Measurements from ENCODE around the gene RRH. TPM values are rescaled to one million over a fixed set of nuclear protein-coding genes. Genes with fewer than 3 reads are reported as not detected.
A peak's percentile ranks its signal among the peaks of the same experiment; 100 is the strongest.

Gene RRH
- total and polyA plus RNA-seq, 12 donors, result 0.03 TPM; not detected in 11

DNA sequence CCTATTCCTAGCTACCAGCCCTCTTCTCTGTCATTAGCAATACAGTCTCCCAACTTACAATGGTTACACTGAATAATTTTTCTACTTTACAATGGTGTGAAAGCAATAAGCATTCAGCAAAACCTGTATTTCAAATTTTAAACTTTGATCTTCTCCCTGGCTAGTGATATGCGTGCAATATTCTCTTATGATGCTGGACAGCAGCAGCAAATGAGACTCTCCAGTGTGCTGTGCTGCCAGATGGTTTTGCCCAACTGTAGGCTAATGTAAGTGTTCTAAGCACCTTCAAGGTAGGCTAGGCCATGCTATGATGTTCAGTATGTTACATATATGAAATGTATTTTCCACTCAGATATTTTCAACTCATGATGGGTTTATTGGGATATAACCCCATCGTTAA, 18.1 kb upstream of the RRH start:
- no peak overlapping the region for H3K27ac ChIP-seq
- H3K9me3 ChIP-seq, result no peaks in the 10 kb centered on the region
- ATAC-seq, result no peak
- no peak overlapping the region for H3K4me3 ChIP-seq
- TF ChIP-seq, protein P1, sequence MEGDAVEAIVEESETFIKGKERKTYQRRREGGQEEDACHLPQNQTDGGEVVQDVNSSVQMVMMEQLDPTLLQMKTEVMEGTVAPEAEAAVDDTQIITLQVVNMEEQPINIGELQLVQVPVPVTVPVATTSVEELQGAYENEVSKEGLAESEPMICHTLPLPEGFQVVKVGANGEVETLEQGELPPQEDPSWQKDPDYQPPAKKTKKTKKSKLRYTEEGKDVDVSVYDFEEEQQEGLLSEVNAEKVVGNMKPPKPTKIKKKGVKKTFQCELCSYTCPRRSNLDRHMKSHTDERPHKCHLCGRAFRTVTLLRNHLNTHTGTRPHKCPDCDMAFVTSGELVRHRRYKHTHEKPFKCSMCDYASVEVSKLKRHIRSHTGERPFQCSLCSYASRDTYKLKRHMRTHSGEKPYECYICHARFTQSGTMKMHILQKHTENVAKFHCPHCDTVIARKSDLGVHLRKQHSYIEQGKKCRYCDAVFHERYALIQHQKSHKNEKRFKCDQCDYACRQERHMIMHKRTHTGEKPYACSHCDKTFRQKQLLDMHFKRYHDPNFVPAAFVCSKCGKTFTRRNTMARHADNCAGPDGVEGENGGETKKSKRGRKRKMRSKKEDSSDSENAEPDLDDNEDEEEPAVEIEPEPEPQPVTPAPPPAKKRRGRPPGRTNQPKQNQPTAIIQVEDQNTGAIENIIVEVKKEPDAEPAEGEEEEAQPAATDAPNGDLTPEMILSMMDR (IDR thresholded peaks at IDR 0.05), result no peak
- intact Hi-C loops (cut with DNase I), result loop anchor here in 4 of 10 donors (5.0 to 10.0 kb wide), 5 partner anchors 105 to 387 kb away; partner anchors contain the start of gene CASP6 (in 3 of the 4)
- no peaks in the 10 kb centered on the region for H3K36me3 ChIP-seq
- no peak for DNase-seq
- H3K27me3 ChIP-seq, result no peaks in the 10 kb centered on the region
- H3K4me1 ChIP-seq, result peaks cover 0 to 4% (median 1%) of the 10 kb centered on the region in 9 donors
- 93 to 98% methylated on average over 2 of the region's 2 CpGs for WGBS, 2 donors

DNA sequence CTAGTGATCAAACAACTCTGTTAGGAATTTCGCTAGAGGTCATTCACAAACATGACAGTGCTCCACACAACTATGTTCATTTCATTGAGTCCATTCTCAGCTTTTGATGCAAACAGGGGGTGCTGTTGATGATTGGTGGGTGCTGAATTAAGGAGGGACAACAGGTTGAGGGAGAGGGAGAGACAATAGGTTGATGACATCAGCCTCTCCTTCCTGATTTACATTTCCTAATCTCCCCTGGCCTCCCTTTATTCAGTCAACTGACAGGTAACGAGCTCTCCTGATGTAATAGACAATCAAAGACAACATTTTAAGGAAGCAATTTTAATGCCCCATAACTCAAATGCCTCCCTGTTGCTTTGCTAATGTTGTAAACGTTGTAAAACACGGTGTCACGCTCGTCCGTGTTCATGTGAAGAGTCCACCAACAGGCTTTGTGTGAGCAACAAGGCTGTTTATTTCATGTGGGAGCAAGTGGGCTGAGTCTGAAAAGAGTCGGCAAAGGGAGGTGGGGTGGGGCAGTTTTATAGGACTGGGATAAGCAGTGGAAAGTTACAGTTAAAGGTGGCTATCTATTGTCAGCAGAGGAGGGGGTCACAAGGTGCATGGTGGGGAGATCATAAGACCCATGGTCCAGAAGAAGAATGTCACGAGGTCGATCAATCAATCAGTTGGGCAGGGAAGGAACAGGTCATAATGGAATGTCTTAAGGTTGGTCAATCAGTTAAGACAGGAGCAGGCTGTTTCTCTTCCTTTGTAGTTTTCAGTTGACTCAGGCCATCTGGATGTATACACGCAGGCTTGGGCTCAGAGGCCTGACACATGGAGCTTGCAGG, 17.0 kb upstream of the RRH start:
- peaks cover 0 to 11% (median 4%) of the 10 kb centered on the region in 9 donors for H3K4me1 ChIP-seq
- no peak overlapping the region for H3K27ac ChIP-seq
- H3K9me3 ChIP-seq, result no peaks in the 10 kb centered on the region
- 73 to 74% methylated on average over 11 of the region's 11 CpGs for WGBS, 2 donors
- H3K36me3 ChIP-seq, result no peaks in the 10 kb centered on the region
- no peaks in the 10 kb centered on the region for H3K27me3 ChIP-seq
- TF ChIP-seq, protein P1 (IDR thresholded peaks at IDR 0.05), result no peak
- no peak for ATAC-seq
- no peak for DNase-seq
- intact Hi-C loops (cut with DNase I), result loop anchor here in 4 of 10 donors (10.0 kb wide), 4 partner anchors 106 to 266 kb away; partner anchors contain the start of gene CASP6 (in 2 of the 4)
- no peak overlapping the region for H3K4me3 ChIP-seq

DNA sequence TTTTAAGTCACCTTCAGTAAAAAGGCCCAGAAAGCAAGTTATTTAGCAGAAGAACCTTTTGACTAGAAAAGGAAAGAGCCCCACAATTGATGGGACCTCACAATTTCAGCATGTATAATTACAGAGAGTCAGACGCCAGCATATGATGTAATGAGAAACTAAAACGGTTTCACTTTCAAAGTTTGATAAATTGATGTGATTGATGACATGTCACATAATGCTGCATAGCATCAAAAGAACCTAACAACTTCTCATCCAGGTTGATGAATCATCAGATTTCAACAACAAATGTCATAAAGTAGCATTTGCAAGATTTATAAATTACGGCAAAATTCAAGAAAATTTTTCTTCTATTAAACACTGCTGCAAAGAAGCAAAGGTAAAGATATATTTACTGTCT, 16.1 kb upstream of the RRH start:
- ATAC-seq (no peak), DNase-seq (no peak)
- no peaks in the 10 kb centered on the region for H3K9me3 ChIP-seq
- H3K4me1 ChIP-seq, result peaks cover 0 to 20% (median 10%) of the 10 kb centered on the region in 9 donors
- H3K27me3 ChIP-seq, result no peaks in the 10 kb centered on the region
- no peak overlapping the region for H3K4me3 ChIP-seq
- no peaks in the 10 kb centered on the region for H3K36me3 ChIP-seq
- TF ChIP-seq, protein P1 (IDR thresholded peaks at IDR 0.05), result no peak
- 62 to 65% methylated on average over 3 of the region's 3 CpGs for WGBS, 2 donors
- no peak overlapping the region for H3K27ac ChIP-seq
- intact Hi-C loops (cut with DNase I), result loop anchor here in 4 of 10 donors (10.0 kb wide), 4 partner anchors 107 to 267 kb away; partner anchors contain the start of gene CASP6 (in 2 of the 4)

DNA sequence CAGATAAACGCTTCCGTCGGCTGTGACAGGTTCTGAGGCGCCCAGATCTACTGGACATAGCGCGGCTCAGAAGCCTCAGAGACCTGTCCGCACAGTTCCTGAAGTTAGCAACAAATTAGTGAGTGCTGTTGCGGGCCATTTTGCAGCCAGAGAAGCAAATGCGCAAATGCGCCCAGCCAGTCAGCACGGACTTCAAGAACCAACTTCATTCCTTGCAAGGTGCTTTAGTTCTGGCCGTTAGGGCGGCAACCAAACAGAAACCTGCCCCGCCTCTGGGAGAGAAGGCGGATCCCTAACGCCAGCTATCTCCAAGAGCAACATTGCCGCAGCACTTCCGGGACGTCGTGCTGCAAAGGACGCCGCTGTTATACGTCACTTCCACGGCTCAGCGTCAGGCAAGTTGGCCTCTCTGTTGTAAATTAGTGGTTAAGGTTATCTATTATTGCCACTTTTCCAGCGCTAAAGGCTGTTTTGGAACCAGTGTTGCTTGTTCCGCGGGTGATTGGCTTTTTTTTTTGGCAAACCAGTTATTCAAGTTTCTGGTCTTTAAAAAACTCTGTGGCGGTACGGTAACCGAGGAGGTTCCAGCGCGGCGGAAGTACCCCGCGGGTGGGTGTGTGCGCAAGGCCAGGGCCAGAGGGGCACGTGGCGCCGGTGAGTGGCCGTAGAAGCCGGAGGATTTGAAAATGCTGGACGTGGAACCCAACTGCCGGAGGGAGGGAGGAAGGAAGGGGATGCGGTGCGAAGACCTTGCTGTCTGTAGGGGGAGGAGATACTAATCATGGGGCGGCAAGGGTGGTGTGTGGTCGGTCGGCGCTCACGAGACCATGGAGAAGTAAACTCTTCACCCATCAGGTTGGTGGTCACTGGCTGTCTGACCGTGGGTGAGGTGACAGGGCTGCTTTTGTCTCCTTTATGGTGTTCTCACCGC, 12.4 kb upstream of the RRH start, which contains the start of gene GAR1:
Gene GAR1 (plus strand): TSS at position 612 of the 931 bp plus-strand sequence. CDS start 403 bp downstream, outside the sequence.
- DNase-seq (peak; percentile 84 to 90), ATAC-seq (peak; percentile 98 to 100 (median 100))
- Histone ChIP-seq H3K27ac (peak within 1 kb of the TSS in 9 of 10 donors; percentile 69 to 90 (median 85)), H3K4me3 (peak within 1 kb of the TSS; percentile 65 to 94 (median 78)), H3K36me3 (peaks cover 0 to 32% (median 8%) of the 10 kb centered on the region in 9 donors), H3K4me1 (peaks cover 0 to 25% (median 17%) of the 10 kb centered on the region in 9 donors), H3K27me3 (no peaks in the 10 kb centered on the region), H3K9me3 (no peaks in the 10 kb centered on the region)
- intact Hi-C loops (cut with DNase I), result loop anchor here in 9 of 10 donors (2.0 to 10.0 kb wide), 9 partner anchors 83 to 383 kb away; partner anchors contain the start of genes CASP6 (in 8 of the 9), SEC24B (in 6 of the 9) and PLA2G12A (in 2 of the 9)
- 0% methylated on average over 53 of the region's 53 CpGs for WGBS, 2 donors
- TF ChIP-seq, protein P1 (IDR thresholded peaks at IDR 0.05), result peak in 1 of 9 donors; percentile 21
